ENCODE measurements around the gene SLC25A42. TPM values are rescaled to one million over a fixed set of nuclear protein-coding genes. Genes with fewer than 3 reads are reported as not detected.

The SLC25A42 gene
- total and polyA plus RNA-seq, 2 of the 13 experiments (the other 11 are each of a cell fraction or from before 2014, with no cell fraction given) = 12.8 to 18.3 TPM

DNA sequence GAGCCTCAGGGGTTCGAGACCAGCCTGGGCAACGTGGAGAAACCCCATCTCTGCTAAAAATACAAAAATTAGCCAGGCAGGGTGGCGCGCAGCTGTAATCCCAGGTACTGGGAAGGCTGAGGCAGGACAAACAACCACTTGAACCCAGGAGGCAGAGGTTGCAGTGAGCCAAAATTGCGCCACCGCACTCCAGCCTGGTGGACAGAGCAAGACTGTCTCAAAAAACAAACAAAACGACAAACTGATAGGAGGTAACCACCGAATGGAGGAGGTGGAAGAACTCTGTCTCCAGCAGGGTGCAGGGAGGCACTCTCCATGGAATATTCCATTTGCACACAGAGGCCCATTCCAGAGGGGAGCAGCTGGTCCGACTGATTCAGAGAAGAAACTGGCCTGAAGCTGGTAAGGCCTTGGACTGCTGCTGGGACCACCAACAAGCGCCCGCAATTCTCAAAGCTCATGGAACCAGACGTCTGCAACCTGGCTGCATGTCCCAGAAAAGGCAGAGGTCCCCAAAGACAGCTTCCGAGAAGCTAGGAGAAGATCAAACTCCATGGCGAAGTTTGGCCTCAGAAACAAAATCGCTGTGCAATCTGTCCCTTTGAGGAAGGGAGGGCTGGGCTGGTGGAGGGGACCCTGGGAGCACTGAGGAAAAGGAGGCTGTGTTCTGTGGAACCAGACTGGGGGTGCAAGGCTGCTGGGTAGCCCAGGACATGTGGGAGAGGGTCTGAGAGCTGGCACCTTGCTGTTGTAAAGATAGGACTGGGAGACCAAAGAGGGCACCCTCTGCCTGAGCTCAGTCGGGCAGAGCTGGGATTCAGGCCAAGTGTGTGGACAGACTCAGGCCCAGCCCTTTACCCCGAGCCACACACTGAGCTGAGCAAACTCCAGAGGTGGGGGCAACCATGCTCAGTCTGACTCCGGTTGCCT is 35.2 kb downstream of the SLC25A42 start (continued):
- TF ChIP-seq, protein P1, sequence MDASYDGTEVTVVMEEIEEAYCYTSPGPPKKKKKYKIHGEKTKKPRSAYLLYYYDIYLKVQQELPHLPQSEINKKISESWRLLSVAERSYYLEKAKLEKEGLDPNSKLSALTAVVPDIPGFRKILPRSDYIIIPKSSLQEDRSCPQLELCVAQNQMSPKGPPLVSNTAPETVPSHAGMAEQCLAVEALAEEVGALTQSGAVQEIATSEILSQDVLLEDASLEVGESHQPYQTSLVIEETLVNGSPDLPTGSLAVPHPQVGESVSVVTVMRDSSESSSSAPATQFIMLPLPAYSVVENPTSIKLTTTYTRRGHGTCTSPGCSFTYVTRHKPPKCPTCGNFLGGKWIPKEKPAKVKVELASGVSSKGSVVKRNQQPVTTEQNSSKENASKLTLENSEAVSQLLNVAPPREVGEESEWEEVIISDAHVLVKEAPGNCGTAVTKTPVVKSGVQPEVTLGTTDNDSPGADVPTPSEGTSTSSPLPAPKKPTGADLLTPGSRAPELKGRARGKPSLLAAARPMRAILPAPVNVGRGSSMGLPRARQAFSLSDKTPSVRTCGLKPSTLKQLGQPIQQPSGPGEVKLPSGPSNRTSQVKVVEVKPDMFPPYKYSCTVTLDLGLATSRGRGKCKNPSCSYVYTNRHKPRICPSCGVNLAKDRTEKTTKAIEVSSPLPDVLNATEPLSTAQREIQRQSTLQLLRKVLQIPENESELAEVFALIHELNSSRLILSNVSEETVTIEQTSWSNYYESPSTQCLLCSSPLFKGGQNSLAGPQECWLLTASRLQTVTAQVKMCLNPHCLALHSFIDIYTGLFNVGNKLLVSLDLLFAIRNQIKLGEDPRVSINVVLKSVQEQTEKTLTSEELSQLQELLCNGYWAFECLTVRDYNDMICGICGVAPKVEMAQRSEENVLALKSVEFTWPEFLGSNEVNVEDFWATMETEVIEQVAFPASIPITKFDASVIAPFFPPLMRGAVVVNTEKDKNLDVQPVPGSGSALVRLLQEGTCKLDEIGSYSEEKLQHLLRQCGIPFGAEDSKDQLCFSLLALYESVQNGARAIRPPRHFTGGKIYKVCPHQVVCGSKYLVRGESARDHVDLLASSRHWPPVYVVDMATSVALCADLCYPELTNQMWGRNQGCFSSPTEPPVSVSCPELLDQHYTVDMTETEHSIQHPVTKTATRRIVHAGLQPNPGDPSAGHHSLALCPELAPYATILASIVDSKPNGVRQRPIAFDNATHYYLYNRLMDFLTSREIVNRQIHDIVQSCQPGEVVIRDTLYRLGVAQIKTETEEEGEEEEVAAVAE (CRISPR knock-in tag; IDR thresholded peaks at IDR 0.05; ENCODE audit: borderline replicate concordance) = peak; percentile 58; the same call in 1 of the 2 replicates
- no peak for TF ChIP-seq NPAS2 (CRISPR knock-in tag; IDR thresholded peaks at IDR 0.05; ENCODE audit: borderline replicate concordance)
- TF ChIP-seq, protein P2, sequence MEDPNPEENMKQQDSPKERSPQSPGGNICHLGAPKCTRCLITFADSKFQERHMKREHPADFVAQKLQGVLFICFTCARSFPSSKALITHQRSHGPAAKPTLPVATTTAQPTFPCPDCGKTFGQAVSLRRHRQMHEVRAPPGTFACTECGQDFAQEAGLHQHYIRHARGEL (CRISPR knock-in tag; IDR thresholded peaks at IDR 0.05) = no peak
- TF ChIP-seq DMAP1 (CRISPR knock-in tag; IDR thresholded peaks at IDR 0.05) = peak; percentile 66
- TF ChIP-seq, protein P3, sequence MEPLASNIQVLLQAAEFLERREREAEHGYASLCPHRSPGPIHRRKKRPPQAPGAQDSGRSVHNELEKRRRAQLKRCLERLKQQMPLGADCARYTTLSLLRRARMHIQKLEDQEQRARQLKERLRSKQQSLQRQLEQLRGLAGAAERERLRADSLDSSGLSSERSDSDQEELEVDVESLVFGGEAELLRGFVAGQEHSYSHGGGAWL (CRISPR knock-in tag; IDR thresholded peaks at IDR 0.05) = no peak
- no peak for TF ChIP-seq ZNF549 (CRISPR knock-in tag; IDR thresholded peaks at IDR 0.05)
- TF ChIP-seq, protein P4, sequence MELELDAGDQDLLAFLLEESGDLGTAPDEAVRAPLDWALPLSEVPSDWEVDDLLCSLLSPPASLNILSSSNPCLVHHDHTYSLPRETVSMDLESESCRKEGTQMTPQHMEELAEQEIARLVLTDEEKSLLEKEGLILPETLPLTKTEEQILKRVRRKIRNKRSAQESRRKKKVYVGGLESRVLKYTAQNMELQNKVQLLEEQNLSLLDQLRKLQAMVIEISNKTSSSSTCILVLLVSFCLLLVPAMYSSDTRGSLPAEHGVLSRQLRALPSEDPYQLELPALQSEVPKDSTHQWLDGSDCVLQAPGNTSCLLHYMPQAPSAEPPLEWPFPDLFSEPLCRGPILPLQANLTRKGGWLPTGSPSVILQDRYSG (CRISPR knock-in tag; IDR thresholded peaks at IDR 0.05) = no peak
- TF ChIP-seq ZNF282 (IDR thresholded peaks at IDR 0.05; ENCODE audit: partially characterized antibody) = no peak
- TF ChIP-seq MLLT10 (CRISPR knock-in tag; IDR thresholded peaks at IDR 0.05) = no peak
- TF ChIP-seq, protein P5, sequence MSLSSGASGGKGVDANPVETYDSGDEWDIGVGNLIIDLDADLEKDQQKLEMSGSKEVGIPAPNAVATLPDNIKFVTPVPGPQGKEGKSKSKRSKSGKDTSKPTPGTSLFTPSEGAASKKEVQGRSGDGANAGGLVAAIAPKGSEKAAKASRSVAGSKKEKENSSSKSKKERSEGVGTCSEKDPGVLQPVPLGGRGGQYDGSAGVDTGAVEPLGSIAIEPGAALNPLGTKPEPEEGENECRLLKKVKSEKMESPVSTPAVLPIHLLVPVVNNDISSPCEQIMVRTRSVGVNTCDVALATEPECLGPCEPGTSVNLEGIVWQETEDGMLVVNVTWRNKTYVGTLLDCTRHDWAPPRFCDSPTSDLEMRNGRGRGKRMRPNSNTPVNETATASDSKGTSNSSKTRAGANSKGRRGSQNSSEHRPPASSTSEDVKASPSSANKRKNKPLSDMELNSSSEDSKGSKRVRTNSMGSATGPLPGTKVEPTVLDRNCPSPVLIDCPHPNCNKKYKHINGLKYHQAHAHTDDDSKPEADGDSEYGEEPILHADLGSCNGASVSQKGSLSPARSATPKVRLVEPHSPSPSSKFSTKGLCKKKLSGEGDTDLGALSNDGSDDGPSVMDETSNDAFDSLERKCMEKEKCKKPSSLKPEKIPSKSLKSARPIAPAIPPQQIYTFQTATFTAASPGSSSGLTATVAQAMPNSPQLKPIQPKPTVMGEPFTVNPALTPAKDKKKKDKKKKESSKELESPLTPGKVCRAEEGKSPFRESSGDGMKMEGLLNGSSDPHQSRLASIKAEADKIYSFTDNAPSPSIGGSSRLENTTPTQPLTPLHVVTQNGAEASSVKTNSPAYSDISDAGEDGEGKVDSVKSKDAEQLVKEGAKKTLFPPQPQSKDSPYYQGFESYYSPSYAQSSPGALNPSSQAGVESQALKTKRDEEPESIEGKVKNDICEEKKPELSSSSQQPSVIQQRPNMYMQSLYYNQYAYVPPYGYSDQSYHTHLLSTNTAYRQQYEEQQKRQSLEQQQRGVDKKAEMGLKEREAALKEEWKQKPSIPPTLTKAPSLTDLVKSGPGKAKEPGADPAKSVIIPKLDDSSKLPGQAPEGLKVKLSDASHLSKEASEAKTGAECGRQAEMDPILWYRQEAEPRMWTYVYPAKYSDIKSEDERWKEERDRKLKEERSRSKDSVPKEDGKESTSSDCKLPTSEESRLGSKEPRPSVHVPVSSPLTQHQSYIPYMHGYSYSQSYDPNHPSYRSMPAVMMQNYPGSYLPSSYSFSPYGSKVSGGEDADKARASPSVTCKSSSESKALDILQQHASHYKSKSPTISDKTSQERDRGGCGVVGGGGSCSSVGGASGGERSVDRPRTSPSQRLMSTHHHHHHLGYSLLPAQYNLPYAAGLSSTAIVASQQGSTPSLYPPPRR (CRISPR knock-in tag; IDR thresholded peaks at IDR 0.05; ENCODE audit: borderline replicate concordance) = peak; percentile 66
- TF ChIP-seq GTF2F1 (IDR thresholded peaks at IDR 0.05; ENCODE audit: low read length) = no peak
- no peak for TF ChIP-seq ONECUT2 (CRISPR knock-in tag; IDR thresholded peaks at IDR 0.05)
- no peak for TF ChIP-seq ZNF670 (CRISPR knock-in tag; IDR thresholded peaks at IDR 0.05; ENCODE audit: borderline replicate concordance)
- no peak for TF ChIP-seq ZNF333 (CRISPR knock-in tag; IDR thresholded peaks at IDR 0.05; ENCODE audit: borderline replicate concordance)
- no peak for TF ChIP-seq IKZF1 (IDR thresholded peaks at IDR 0.05)
- TF ChIP-seq EZH2 (conservative IDR thresholded peaks at IDR 0.05; ENCODE audit: low read depth, low read length) = no peak
- TF ChIP-seq ZNF451 (CRISPR knock-in tag; IDR thresholded peaks at IDR 0.05) = 0 out of 2 replicates have a peak, but pooled peaks have one; percentile 21
- TF ChIP-seq SRSF4 (IDR thresholded peaks at IDR 0.05; ENCODE audit: low read depth, low read length, poor library complexity, severe bottlenecking) = no peak
- no peak for TF ChIP-seq RBAK (CRISPR knock-in tag; IDR thresholded peaks at IDR 0.05)

Data from HepG2 (cell line).